GM20000 (cell line): ENCODE measurements around the gene CDK14.

Experiments
- DNase-seq: peaks from one replicate; pipeline ENCODE4 v3.0.0; 2012; ENCODE audit warnings: low spot score
- CTCF ChIP-seq: IDR thresholded peaks from 2 replicates; pipeline ENCODE4 v1.5.1; 2012; ENCODE audit warnings: mild to moderate bottlenecking, control low read depth; ENCODE audit errors: extremely low read depth, missing control alignments

The CDK14 gene

GRCh38 chr7:90946730-90947501, 350.8 kb downstream of the CDK14 start:
- TF ChIP-seq CTCF, result no peak
- DNase-seq, result no peak

GRCh38 chr7:90948085-90948484, 352.0 kb downstream of the CDK14 start:
- TF ChIP-seq CTCF, result no peak
- DNase-seq, result no peak

GRCh38 chr7:90951229-90951628, 355.1 kb downstream of the CDK14 start:
- DNase-seq, result no peak
- TF ChIP-seq CTCF, result no peak

GRCh38 chr7:90951986-90952954, 356.1 kb downstream of the CDK14 start:
- no peak for DNase-seq
- no peak for TF ChIP-seq CTCF

GRCh38 chr7:90955641-90956207, 359.6 kb downstream of the CDK14 start:
- DNase-seq, result no peak

GRCh38 chr7:90957883-90958282, 361.8 kb downstream of the CDK14 start:
- TF ChIP-seq CTCF, result no peak
- no peak for DNase-seq

More at GRCh38 chr7:90955641-90956207, 359.6 kb downstream of the CDK14 start:
- no peak for TF ChIP-seq CTCF
